Neural progenitor cell (in vitro differentiated cells): ENCODE measurements around the gene PC.

Experiments used
- CTCF ChIP-seq: fragments of 200-600 bp; sonication (generic); IDR thresholded peaks from 2 replicates; pipeline ENCODE4 v1.5.1; 2017; ENCODE audit warnings: antibody characterized with exemption, mild to moderate bottlenecking
- EZH2 ChIP-seq: fragments of 200-600 bp; sonication (generic); IDR thresholded peaks from 2 replicates; pipeline ENCODE4 v1.6.1; 2017; ENCODE audit warnings: antibody characterized with exemption, mild to moderate bottlenecking, moderate library complexity

DNA sequence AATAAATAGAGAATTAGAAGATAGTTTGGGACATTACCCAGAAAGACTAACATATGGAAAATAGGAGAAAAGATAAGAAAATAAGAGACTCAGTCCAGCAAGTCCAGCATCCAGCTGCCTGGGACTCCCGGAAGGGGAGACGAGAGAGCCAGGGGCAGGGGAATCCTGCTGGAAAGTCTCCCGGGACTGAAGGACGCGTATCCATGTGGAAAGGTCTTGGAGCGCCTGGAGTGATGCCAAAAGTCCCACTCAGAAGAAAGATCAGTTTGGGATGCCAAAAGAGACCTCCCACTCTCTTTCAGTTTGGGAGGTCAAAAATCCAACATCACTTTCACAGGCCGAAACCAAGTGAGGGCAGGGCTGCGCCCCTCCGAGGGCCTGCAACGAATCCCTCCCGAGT, 70.7 kb downstream of the PC start:
- TF ChIP-seq CTCF, result no peak
- no peak for TF ChIP-seq EZH2
